Mesodermal cell (in vitro differentiated cells): Measurements from ENCODE around the gene PTPN12.
A peak's percentile ranks its signal among the peaks of the same experiment; 100 is the strongest.

Experiments
- H3K27ac ChIP-seq: 2 replicates; pipeline ENCODE4 v1.7.0; 2013; ENCODE audit warnings: mild to moderate bottlenecking, low read depth, low read length, moderate library complexity; ENCODE audit not compliant: severe bottlenecking
- H3K36me3 ChIP-seq: 2 replicates; pipeline ENCODE4 v1.7.1; 2013; ENCODE audit warnings: mild to moderate bottlenecking, low read length, moderate library complexity; ENCODE audit not compliant: control insufficient read depth, insufficient read depth
- H3K4me1 ChIP-seq: one replicate; pipeline ENCODE4 v1.7.1; 2013; ENCODE audit warnings: mild to moderate bottlenecking, low read length; ENCODE audit not compliant: insufficient read depth, control insufficient read depth, poor library complexity, severe bottlenecking
- H3K4me3 ChIP-seq: 2 replicates; pipeline ENCODE4 v1.7.0; 2013; ENCODE audit warnings: low read length, control low read depth, mild to moderate bottlenecking; ENCODE audit not compliant: insufficient read depth, poor library complexity, severe bottlenecking; ENCODE audit errors: extremely low read depth
- H3K9me3 ChIP-seq: 2 replicates; pipeline ENCODE4 v1.7.1; 2013; ENCODE audit warnings: mild to moderate bottlenecking, low read length, moderate library complexity; ENCODE audit not compliant: control insufficient read depth
- WGBS, 2 experiments: methylation state at CpG; one replicate each; pipeline ENCODE4 v1.1.5; 2013; ENCODE audit warnings: missing lambda C conversion rate in 2 of 2; ENCODE audit not compliant: insufficient coverage in 2 of 2; 5-methylcytosine and 5-hydroxymethylcytosine counted together

PTPN12 gene

GRCh38 chr7:77658928-77659327, 121.8 kb downstream of the PTPN12 start:
- 94 to 95% methylated on average over 4 to 5 of the region's 5 CpGs for WGBS, 2 experiments
- Histone ChIP-seq H3K36me3 (peaks cover 75% of the 10 kb centered on the region), H3K27ac (no peak overlapping the region), H3K4me3 (no peak overlapping the region), H3K4me1 (no peaks in the 10 kb centered on the region), H3K9me3 (no peaks in the 10 kb centered on the region)

DNA sequence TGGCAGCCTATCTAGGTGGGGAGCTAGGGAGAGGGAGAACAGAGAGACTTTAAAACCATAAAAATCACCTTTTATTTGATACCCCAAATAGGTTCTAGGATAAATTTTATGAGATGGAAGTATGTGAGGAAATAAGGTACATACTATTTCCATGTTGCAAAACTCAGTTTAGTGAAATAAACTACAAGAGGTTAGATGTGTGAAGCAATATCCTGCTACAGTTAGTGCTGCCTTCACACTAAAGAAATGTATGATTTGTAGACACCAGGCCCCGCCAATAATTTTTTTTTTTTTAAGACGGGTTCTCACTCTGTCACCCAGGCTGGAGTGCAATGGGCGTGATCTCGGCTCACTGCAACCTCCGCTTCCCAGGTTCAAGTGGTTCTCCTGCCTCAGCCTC, 124.7 kb downstream of the PTPN12 start:
- Histone ChIP-seq H3K36me3 (peaks cover 64% of the 10 kb centered on the region), H3K9me3 (no peaks in the 10 kb centered on the region), H3K27ac (no peak overlapping the region), H3K4me1 (no peaks in the 10 kb centered on the region), H3K4me3 (no peak overlapping the region)
- WGBS, 2 experiments, result 97 to 100% methylated on average over 1 to 5 of the region's 5 CpGs

- Histone ChIP-seq H3K9me3 (no peaks in the 10 kb centered on the region), H3K4me1 (no peaks in the 10 kb centered on the region), H3K36me3 (peaks cover 56% of the 10 kb centered on the region), H3K4me3 (no peak overlapping the region), H3K27ac (no peak overlapping the region)
- 95 to 96% methylated on average over 2 of the region's 2 CpGs for WGBS, 2 experiments
Measured at GRCh38 chr7:77662869-77663268, 125.8 kb downstream of the PTPN12 start.

DNA sequence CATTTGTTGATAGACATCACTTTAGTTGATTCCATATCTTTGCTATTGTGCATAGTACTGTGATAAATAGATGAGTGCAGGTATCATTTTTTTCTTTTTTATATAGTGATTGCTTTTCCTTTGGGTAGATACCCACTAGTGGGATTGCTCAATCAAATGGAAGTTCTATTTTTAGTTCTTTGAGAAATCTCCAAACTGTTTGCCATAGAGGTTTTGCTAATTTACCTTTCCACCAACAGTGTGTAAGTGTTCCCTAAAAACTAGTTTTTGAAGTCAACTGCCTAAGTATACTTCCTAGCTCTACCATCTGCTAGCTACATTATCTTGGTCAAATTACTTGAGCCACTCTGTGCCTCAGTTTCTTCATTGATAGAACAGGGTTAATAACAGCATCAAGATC, 127.6 kb downstream of the PTPN12 start:
- H3K4me3 ChIP-seq, result no peak overlapping the region
- no peaks in the 10 kb centered on the region for H3K4me1 ChIP-seq
- H3K27ac ChIP-seq, result no peak overlapping the region
- peaks cover 42% of the 10 kb centered on the region for H3K36me3 ChIP-seq
- no peaks in the 10 kb centered on the region for H3K9me3 ChIP-seq

DNA sequence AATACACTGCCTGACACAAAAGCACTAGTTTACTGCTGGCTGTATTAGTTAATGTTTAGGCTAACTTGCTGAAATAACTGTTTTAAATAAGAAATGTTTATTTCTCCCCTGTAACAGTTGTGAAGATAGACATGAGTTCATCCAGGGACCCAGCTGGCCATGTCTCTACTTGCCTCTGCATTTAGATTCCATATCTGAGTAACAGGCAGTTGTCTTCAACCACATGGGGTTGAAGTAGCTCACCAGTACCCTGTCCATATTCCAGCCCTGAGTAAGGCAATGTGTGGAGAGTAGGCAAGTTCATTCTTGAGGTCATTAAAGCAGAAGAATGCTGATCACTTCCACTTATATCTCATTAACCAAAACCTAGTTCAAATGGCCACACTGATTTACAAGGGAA, 128.1 kb downstream of the PTPN12 start:
- H3K4me3 ChIP-seq, result no peak overlapping the region
- H3K36me3 ChIP-seq, result peaks cover 39% of the 10 kb centered on the region
- H3K27ac ChIP-seq, result no peak overlapping the region

DNA sequence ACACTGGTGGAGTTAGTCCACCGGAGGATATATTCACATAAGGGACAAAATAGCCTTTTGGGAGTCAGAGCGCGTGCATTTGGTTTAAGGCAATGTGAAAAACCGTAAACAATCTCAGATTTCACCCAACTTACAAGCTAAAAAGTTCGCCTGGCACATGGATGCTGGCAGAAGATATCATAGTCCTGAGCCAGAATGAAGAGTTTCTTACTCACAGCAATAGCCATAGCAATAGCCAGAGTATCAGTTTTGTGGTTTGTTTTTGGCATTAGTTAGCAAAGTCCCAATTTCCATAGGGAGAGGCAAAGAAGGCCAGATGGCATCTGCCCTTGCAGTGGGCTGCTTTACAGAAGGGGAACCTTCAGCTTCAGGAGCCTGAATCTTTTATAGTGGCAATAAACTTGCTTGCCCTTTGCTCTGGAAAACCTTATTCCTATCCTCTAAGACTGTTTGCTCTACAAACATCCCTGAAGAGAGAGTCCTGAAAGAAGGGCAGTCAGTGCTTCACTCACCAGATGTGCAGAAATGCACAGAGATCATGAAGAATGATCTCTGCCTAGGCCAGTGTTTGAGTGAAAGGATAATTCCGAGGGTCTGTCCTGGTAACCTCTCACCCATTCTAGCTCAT, 130.5 kb downstream of the PTPN12 start:
- no peak overlapping the region for H3K27ac ChIP-seq
- no peak overlapping the region for H3K4me3 ChIP-seq
- peaks cover 30% of the 10 kb centered on the region for H3K36me3 ChIP-seq
- WGBS, 2 experiments, result 94 to 96% methylated on average over 4 to 5 of the region's 6 CpGs
- no peaks in the 10 kb centered on the region for H3K9me3 ChIP-seq
- no peaks in the 10 kb centered on the region for H3K4me1 ChIP-seq

More for the DNA sequence above, 128.1 kb downstream of the PTPN12 start:
- Histone ChIP-seq H3K4me1 (no peaks in the 10 kb centered on the region), H3K9me3 (no peaks in the 10 kb centered on the region)

DNA sequence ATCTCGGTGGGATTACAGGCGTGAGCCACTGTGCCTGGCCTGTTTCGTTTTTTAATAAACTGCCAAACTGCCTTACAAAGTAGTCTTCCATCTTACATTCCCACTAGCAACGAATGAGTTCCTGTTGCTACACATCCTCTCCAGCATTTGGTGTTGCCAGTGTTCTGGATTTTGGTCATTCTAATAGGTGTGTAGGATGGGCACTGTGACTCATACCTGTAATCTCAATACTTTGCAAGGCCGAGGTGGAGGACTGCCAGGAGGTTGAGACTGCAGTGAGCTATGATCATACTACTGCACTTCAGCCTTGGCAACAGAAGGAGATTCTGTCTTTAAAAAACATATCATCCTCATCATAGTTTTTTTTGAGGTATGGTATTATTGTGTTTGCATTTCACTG, 137.8 kb downstream of the PTPN12 start:
- peaks cover 6% of the 10 kb centered on the region for H3K36me3 ChIP-seq
- no peak overlapping the region for H3K27ac ChIP-seq
- WGBS, 2 experiments, result 100% methylated on average over 3 of the region's 5 CpGs
- H3K9me3 ChIP-seq, result no peaks in the 10 kb centered on the region
- H3K4me3 ChIP-seq, result no peak overlapping the region
- no peaks in the 10 kb centered on the region for H3K4me1 ChIP-seq

- H3K4me3 ChIP-seq, result no peak overlapping the region
- H3K27ac ChIP-seq, result no peak overlapping the region
- H3K9me3 ChIP-seq, result no peaks in the 10 kb centered on the region
- H3K4me1 ChIP-seq, result no peaks in the 10 kb centered on the region
- peaks cover 18% of the 10 kb centered on the region for H3K36me3 ChIP-seq
Measured at GRCh38 chr7:77679608-77680007, 142.5 kb downstream of the PTPN12 start.

DNA sequence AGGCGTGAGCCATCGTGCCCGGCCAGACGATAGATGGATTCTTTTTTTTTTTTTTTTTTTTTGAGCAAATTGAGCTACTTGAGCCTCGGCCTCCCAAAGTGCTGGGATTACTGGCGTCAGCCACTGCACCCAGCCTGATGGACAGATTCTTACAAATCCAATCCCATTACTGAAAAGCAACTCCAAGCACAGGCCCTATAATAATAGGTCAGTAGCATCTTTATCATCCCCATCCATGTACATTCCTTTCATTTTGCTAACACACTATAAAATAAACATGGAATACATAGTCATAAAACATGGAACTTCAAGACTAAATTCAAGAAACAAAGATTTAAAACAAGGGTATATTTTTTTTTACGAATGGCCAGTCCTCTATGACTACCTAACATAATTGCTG, 143.2 kb downstream of the PTPN12 start:
- Histone ChIP-seq H3K27ac (no peak overlapping the region), H3K9me3 (no peaks in the 10 kb centered on the region), H3K36me3 (peaks cover 18% of the 10 kb centered on the region), H3K4me3 (no peak overlapping the region), H3K4me1 (no peaks in the 10 kb centered on the region)
- WGBS, 2 experiments, result 89 to 93% methylated on average over 4 to 6 of the region's 7 CpGs

GRCh38 chr7:77684030-77684429, 146.9 kb downstream of the PTPN12 start:
- Histone ChIP-seq H3K36me3 (peaks cover 32% of the 10 kb centered on the region), H3K27ac (peak overlapping the region; percentile 43), H3K4me1 (peaks cover 10% of the 10 kb centered on the region), H3K4me3 (no peak overlapping the region), H3K9me3 (no peaks in the 10 kb centered on the region)
- WGBS, 2 experiments, result 42% methylated on average over 7 to 9 of the region's 9 CpGs

- peaks cover 35% of the 10 kb centered on the region for H3K36me3 ChIP-seq
- H3K4me3 ChIP-seq, result no peak overlapping the region
- no peaks in the 10 kb centered on the region for H3K9me3 ChIP-seq
- H3K4me1 ChIP-seq, result peaks cover 10% of the 10 kb centered on the region
- H3K27ac ChIP-seq, result no peak overlapping the region
- 73 to 82% methylated on average over 4 to 5 of the region's 5 CpGs for WGBS, 2 experiments
Measured at GRCh38 chr7:77685233-77685632, 148.1 kb downstream of the PTPN12 start.
